ENCODE data around the gene CASP3. TPM values are rescaled to one million over a fixed set of nuclear protein-coding genes. Genes with fewer than 3 reads are reported as not detected.
"Not testable (repeated sequence)": the region's sequence is repeated elsewhere in the genome, so short reads cannot be mapped to it uniquely, and the experiment has no call there.

The CASP3 gene
- total RNA-seq, 1 donor from 2014 or later: 31.5 TPM

DNA sequence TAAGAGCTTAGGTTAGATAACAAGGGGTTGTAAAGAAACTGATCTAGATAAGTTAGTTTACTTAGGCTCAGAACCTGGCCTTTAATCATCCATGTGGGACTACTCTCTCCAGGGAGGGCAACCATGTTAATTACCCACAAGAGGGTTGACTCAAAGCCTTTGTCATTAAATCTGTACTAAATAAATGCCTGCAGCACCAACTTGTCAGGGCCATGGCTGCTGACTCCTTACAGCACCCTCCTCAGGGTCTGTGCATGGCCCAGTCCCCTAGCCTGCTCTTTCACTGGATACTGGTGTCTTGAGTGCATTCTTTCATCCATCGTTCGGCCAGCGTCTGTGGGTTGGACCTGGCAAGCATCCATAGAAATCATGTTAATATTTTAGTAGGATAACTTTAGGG, 34.7 kb downstream of the CASP3 start:
- peaks cover 3% of the 10 kb centered on the region for H3K9me3 Mint-ChIP-seq (ENCODE audit: low read depth)
- TF ChIP-seq CTCF (IDR thresholded peaks at IDR 0.05): no peak
- no peak overlapping the region for H3K4me3 Mint-ChIP-seq (ENCODE audit: unreplicated experiment)
- no peak for DNase-seq (ENCODE audit: low spot score)
- H3K4me1 Mint-ChIP-seq (ENCODE audit: low read depth): no peaks in the 10 kb centered on the region
- no peaks in the 10 kb centered on the region for H3K27me3 Mint-ChIP-seq (ENCODE audit: low read depth)
- H3K36me3 Mint-ChIP-seq (ENCODE audit: low read depth): no peaks in the 10 kb centered on the region
- no peak overlapping the region for H3K27ac Mint-ChIP-seq (ENCODE audit: unreplicated experiment)

- no peak for TF ChIP-seq CTCF (IDR thresholded peaks at IDR 0.05)
- H3K27ac Mint-ChIP-seq (ENCODE audit: unreplicated experiment): no peak overlapping the region
- H3K4me1 Mint-ChIP-seq (ENCODE audit: low read depth): no peaks in the 10 kb centered on the region
These were observed 35.8 kb downstream of the CASP3 start for GRCh38 chr4:184613405-184613804.

GRCh38 chr4:184612074-184612473, 37.2 kb downstream of the CASP3 start:
- H3K27me3 Mint-ChIP-seq (ENCODE audit: low read depth): no peaks in the 10 kb centered on the region
- H3K4me1 Mint-ChIP-seq (ENCODE audit: low read depth): no peaks in the 10 kb centered on the region
- no peaks in the 10 kb centered on the region for H3K36me3 Mint-ChIP-seq (ENCODE audit: low read depth)
- no peak for DNase-seq (ENCODE audit: low spot score)
- peaks cover 3% of the 10 kb centered on the region for H3K9me3 Mint-ChIP-seq (ENCODE audit: low read depth)
- H3K27ac Mint-ChIP-seq (ENCODE audit: unreplicated experiment): no peak overlapping the region
- TF ChIP-seq CTCF (IDR thresholded peaks at IDR 0.05): no peak
- no peak overlapping the region for H3K4me3 Mint-ChIP-seq (ENCODE audit: unreplicated experiment)

More at GRCh38 chr4:184613405-184613804, 35.8 kb downstream of the CASP3 start:
- peaks cover 3% of the 10 kb centered on the region for H3K9me3 Mint-ChIP-seq (ENCODE audit: low read depth)
- H3K36me3 Mint-ChIP-seq (ENCODE audit: low read depth): no peaks in the 10 kb centered on the region
- H3K27me3 Mint-ChIP-seq (ENCODE audit: low read depth): no peaks in the 10 kb centered on the region
- no peak for DNase-seq (ENCODE audit: low spot score)
- H3K4me3 Mint-ChIP-seq (ENCODE audit: unreplicated experiment): no peak overlapping the region

- not testable (repeated sequence) for H3K27me3 Mint-ChIP-seq (ENCODE audit: low read depth); H3K4me1 Mint-ChIP-seq (ENCODE audit: low read depth); H3K4me3 Mint-ChIP-seq (ENCODE audit: unreplicated experiment); DNase-seq (ENCODE audit: low spot score); H3K36me3 Mint-ChIP-seq (ENCODE audit: low read depth); H3K27ac Mint-ChIP-seq (ENCODE audit: unreplicated experiment)
- peaks cover 32% of the 10 kb centered on the region for H3K9me3 Mint-ChIP-seq (ENCODE audit: low read depth)
These were observed 41.8 kb downstream of the CASP3 start for GRCh38 chr4:184607429-184607828.

DNA sequence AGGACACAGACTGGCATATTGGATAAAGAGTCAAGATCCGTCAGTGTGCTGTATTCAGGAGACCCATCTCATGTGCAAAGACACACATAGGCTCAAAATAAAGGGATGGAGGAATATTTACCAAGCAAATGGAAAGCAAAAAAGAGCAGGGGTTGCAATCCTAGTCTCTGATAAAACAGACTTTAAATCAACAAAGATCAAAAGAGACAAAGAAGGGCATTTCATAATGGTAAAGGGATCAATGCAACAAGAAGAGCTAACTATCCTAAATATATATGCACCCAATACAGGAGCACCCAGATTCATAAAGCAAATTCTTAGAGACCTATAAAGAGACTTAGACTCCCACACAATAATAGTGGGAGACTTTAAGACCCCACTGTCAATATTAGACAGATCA, 46.4 kb downstream of the CASP3 start:
- not testable (repeated sequence) for H3K4me3 Mint-ChIP-seq (ENCODE audit: unreplicated experiment); DNase-seq (ENCODE audit: low spot score); H3K27ac Mint-ChIP-seq (ENCODE audit: unreplicated experiment); H3K36me3 Mint-ChIP-seq (ENCODE audit: low read depth); H3K27me3 Mint-ChIP-seq (ENCODE audit: low read depth)
- Mint-ChIP-seq H3K9me3 (ENCODE audit: low read depth) (peaks cover 35% of the 10 kb centered on the region), H3K4me1 (ENCODE audit: low read depth) (peaks cover 14% of the 10 kb centered on the region)

DNA sequence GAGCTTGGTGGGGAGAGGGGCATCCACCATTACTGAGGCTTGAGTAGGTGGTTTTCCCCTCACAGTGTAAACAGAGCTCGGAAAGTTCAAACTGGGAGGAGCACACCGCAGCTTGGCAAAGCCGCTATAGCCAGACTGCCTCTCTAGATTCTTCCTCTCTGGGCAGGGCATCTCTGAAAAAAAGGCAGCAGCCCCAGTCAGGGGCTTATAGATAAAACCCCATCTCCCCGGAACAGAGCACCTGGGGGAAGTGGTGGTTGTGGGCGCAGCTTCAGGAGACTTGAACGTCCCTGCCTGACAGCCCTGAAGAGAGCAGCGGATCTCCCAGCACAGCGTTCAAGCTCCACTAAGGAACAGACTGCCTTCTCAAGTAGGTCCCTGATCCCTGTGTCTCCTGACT, 48.3 kb downstream of the CASP3 start:
- not testable (repeated sequence) for H3K36me3 Mint-ChIP-seq (ENCODE audit: low read depth)
- peaks cover 27% of the 10 kb centered on the region for H3K9me3 Mint-ChIP-seq (ENCODE audit: low read depth)

DNA sequence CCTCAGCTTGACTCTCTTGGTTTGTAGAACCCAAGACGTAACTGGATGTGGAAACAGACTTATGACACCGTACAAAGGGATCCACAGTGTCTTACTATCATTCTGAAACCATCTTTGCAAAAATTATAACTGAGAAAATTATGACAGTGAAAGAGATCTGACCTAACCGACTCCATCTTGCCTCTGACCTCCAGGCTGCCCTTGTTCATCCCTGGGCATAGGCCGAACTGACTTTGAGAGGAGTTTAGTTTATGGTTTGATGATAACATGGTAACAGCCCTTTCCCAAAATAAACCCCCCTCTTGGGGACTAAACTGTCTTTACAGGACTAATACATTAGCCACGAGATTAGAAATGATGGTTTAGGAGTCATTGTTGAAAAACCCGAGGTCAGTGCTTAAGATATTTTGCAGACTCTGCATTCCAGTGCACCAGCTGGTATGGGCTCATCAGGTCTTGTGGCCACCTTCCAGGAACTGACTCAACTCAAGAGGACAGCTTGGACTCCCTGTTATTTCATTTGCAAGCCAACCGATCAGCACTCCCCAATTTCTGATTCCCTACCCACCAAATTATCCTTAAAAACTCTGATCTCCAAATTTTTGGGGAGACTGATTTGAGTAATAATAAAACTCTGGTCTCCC, 49.6 kb downstream of the CASP3 start:
- Mint-ChIP-seq H3K4me3 (ENCODE audit: unreplicated experiment) (no peak overlapping the region), H3K4me1 (ENCODE audit: low read depth) (peaks cover 14% of the 10 kb centered on the region), H3K36me3 (ENCODE audit: low read depth) (peaks cover 3% of the 10 kb centered on the region), H3K27ac (ENCODE audit: unreplicated experiment) (no peak overlapping the region), H3K9me3 (ENCODE audit: low read depth) (peaks cover 16% of the 10 kb centered on the region), H3K27me3 (ENCODE audit: low read depth) (peaks cover 3% of the 10 kb centered on the region)
- no peak for TF ChIP-seq CTCF (IDR thresholded peaks at IDR 0.05)
- no peak for DNase-seq (ENCODE audit: low spot score)

More for the DNA sequence above, 48.3 kb downstream of the CASP3 start:
- peaks cover 14% of the 10 kb centered on the region for H3K4me1 Mint-ChIP-seq (ENCODE audit: low read depth)
- DNase-seq (ENCODE audit: low spot score); H3K27ac Mint-ChIP-seq (ENCODE audit: unreplicated experiment); H3K27me3 Mint-ChIP-seq (ENCODE audit: low read depth); H3K4me3 Mint-ChIP-seq (ENCODE audit: unreplicated experiment): not testable (repeated sequence)
